ENCODE data around the gene RESP18.

- TF ChIP-seq POLR2A (IDR thresholded peaks at IDR 0.05) (no peak), CTCF (IDR thresholded peaks at IDR 0.05) (no peak)
Observed at GRCh38 chr2:219296142-219296541, 36.4 kb downstream of the RESP18 start.

Measured in right lobe of liver (tissue), 4 donors.